ENCODE data around the gene PRKACA.

DNA sequence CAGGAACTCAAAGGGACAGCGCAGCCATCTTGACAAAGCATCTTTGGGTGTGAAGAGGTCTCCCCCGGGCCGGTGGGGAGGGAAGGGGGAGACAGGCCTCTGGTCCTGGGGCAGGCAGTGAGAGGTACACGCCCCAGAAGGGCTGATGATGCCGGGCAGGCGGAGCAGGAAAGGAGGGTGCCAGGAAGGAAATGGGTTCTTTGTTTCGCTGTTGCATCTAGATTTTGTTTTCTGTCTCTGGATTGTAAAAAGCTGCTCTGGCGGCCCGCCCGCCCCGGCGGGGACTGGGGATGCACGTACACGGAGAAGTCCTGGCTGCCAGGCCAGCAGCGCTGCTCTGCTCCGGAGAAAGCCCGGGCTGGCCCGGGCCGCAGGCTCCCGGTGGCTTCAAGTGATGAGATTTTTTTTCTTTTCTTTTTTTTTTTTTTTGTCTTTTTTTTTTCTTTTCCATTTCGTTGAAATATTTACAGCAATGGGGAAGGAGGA lies 32.0 kb upstream of the PRKACA start:
- TF ChIP-seq, protein P1, sequence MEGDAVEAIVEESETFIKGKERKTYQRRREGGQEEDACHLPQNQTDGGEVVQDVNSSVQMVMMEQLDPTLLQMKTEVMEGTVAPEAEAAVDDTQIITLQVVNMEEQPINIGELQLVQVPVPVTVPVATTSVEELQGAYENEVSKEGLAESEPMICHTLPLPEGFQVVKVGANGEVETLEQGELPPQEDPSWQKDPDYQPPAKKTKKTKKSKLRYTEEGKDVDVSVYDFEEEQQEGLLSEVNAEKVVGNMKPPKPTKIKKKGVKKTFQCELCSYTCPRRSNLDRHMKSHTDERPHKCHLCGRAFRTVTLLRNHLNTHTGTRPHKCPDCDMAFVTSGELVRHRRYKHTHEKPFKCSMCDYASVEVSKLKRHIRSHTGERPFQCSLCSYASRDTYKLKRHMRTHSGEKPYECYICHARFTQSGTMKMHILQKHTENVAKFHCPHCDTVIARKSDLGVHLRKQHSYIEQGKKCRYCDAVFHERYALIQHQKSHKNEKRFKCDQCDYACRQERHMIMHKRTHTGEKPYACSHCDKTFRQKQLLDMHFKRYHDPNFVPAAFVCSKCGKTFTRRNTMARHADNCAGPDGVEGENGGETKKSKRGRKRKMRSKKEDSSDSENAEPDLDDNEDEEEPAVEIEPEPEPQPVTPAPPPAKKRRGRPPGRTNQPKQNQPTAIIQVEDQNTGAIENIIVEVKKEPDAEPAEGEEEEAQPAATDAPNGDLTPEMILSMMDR (IDR thresholded peaks at IDR 0.05; ENCODE audit: low read depth, low read length, poor library complexity, severe bottlenecking) = no peak
- TF ChIP-seq EZH2phosphoT487 (IDR thresholded peaks at IDR 0.05; ENCODE audit: borderline replicate concordance, low read length) = no peak
